IMR-90 (cell line): Measurements from ENCODE around the gene RSAD1. TPM values are rescaled to one million over a fixed set of nuclear protein-coding genes. Genes with fewer than 3 reads are reported as not detected.

Experiments
- ATAC-seq: fragments of 200-7000 bp; cut with Tn5 transposase; 2 replicates; pipeline ENCODE4 v1.9.1; 2020; ENCODE audit warnings: low read depth, mild to moderate bottlenecking, moderate library complexity
- BruUV-seq: library from RNA; stranded (reverse); fragments of 400-500 nt; replicated peaks from 2 replicates; lab custom pipeline; 2021; lab: Mats Ljungman, UMichigan
- CTCF ChIA-PET: fragments of 300-600 bp; formaldehyde crosslinking; extraction: SDS; loops from one replicate; lab custom pipeline; 2021; ENCODE audit warnings: antibody characterized with exemption; lab: Yijun Ruan, JAX
- POLR2A ChIA-PET: fragments of 300-600 bp; sonication (Branson Sonifier 250); formaldehyde crosslinking; loops from one replicate; lab custom pipeline; 2022; ENCODE audit warnings: antibody characterized with exemption; ENCODE audit not compliant: unreplicated experiment; lab: Charles Lee
- DNase-seq: peaks from one replicate; pipeline ENCODE4 v3.0.0; 2013
- H2AFZ ChIP-seq: replicated peaks from 2 replicates; pipeline ENCODE3; 2013; ENCODE audit warnings: low read length, mild to moderate bottlenecking; ENCODE audit not compliant: poor library complexity
- H2AK5ac ChIP-seq: 2 replicates; pipeline ENCODE4 v1.6.1; 2013; ENCODE audit warnings: low read depth, low read length, inconsistent platforms
- H2AK9ac ChIP-seq: replicated peaks from 2 replicates; pipeline ENCODE3; 2013; ENCODE audit warnings: mild to moderate bottlenecking, low read depth, low read length, moderate library complexity; ENCODE audit not compliant: poor library complexity
- H2BK120ac ChIP-seq: 2 replicates; pipeline ENCODE4 v1.6.1; 2013; ENCODE audit warnings: low read depth, low read length, inconsistent platforms
- H2BK15ac ChIP-seq: 3 replicates; pipeline ENCODE4 v1.6.1; 2013; ENCODE audit warnings: low read depth, low read length, inconsistent platforms
- H2BK20ac ChIP-seq: 2 replicates; pipeline ENCODE4 v1.6.1; 2013; ENCODE audit warnings: low read depth, mild to moderate bottlenecking, inconsistent platforms, low read length, moderate library complexity
- H2BK5ac ChIP-seq: 2 replicates; pipeline ENCODE4 v1.6.1; 2013; ENCODE audit warnings: mild to moderate bottlenecking, low read depth, low read length, inconsistent platforms; ENCODE audit not compliant: poor library complexity, severe bottlenecking
- H3K14ac ChIP-seq: replicated peaks from 2 replicates; pipeline ENCODE4 v1.6.1; 2013; ENCODE audit warnings: low read depth, low read length, inconsistent platforms
- H3K18ac ChIP-seq: 2 replicates; pipeline ENCODE4 v1.6.1; 2013; ENCODE audit warnings: low read depth, low read length, control low read depth
- H3K23ac ChIP-seq: 2 replicates; pipeline ENCODE4 v1.6.1; 2013; ENCODE audit warnings: low read depth, low read length, inconsistent platforms
- H3K27ac ChIP-seq: 2 replicates; pipeline ENCODE4 v1.5.1; 2013; ENCODE audit warnings: mild to moderate bottlenecking, control low read depth, low read length; ENCODE audit not compliant: insufficient read depth
- H3K27me3 ChIP-seq: 2 replicates; pipeline ENCODE4 v1.6.1; 2013; ENCODE audit warnings: low read length; ENCODE audit not compliant: control insufficient read depth, insufficient read depth
- H3K36me3 ChIP-seq: 2 replicates; pipeline ENCODE4 v1.6.1; 2013; ENCODE audit warnings: low read length, mixed read lengths; ENCODE audit not compliant: control insufficient read depth, insufficient read depth
- H3K4ac ChIP-seq: 2 replicates; pipeline ENCODE4 v1.6.1; 2013; ENCODE audit warnings: low read depth, low read length, inconsistent platforms
- H3K4me1 ChIP-seq: 2 replicates; pipeline ENCODE4 v1.6.1; 2013; ENCODE audit warnings: low read length, mixed read lengths; ENCODE audit not compliant: control insufficient read depth, insufficient read depth
- H3K4me2 ChIP-seq: 2 replicates; pipeline ENCODE4 v1.6.1; 2013; ENCODE audit warnings: low read depth, mild to moderate bottlenecking, control low read depth, low read length, moderate library complexity
- H3K4me3 ChIP-seq: 2 replicates; pipeline ENCODE4 v1.5.1; 2013; ENCODE audit warnings: low read depth, mild to moderate bottlenecking, control low read depth, low read length, moderate library complexity; ENCODE audit not compliant: insufficient read depth
- H3K56ac ChIP-seq: 2 replicates; pipeline ENCODE4 v1.6.1; 2013; ENCODE audit warnings: low read length, inconsistent platforms; ENCODE audit not compliant: insufficient read depth; ENCODE audit errors: extremely low read depth
- H3K79me1 ChIP-seq, 2 experiments: 2 replicates each; pipeline ENCODE4 v1.6.1; 2013; ENCODE audit warnings: low read length in 2 of 2, inconsistent platforms in 1 of 2, low read depth in 1 of 2
- H3K9ac ChIP-seq: 2 replicates; pipeline ENCODE4 v1.6.1; 2013; ENCODE audit warnings: low read depth, low read length, control low read depth
- H3K9me1 ChIP-seq: 2 replicates; pipeline ENCODE4 v1.6.1; 2013; ENCODE audit warnings: low read length, inconsistent platforms; ENCODE audit not compliant: insufficient read depth
- H3K9me3 ChIP-seq: 2 replicates; pipeline ENCODE4 v1.6.1; 2013; ENCODE audit warnings: low read length; ENCODE audit not compliant: control insufficient read depth, insufficient read depth
- H4K20me1 ChIP-seq: 2 replicates; pipeline ENCODE4 v1.6.1; 2013; ENCODE audit warnings: low read length, inconsistent platforms; ENCODE audit not compliant: insufficient read depth
- H4K5ac ChIP-seq: 2 replicates; pipeline ENCODE4 v1.6.1; 2013; ENCODE audit warnings: mild to moderate bottlenecking, low read depth, low read length, control low read depth
- H4K8ac ChIP-seq, 2 experiments: 2 replicates each; pipeline ENCODE4 v1.6.1; 2013; ENCODE audit warnings: low read depth in 2 of 2, low read length in 2 of 2, control low read depth in 1 of 2, inconsistent platforms in 1 of 2
- H4K91ac ChIP-seq: 2 replicates; pipeline ENCODE4 v1.6.1; 2013; ENCODE audit warnings: low read depth, low read length, inconsistent platforms; ENCODE audit not compliant: insufficient read depth
- BHLHE40 ChIP-seq: fragments of 150-350 bp; IDR thresholded peaks from 2 replicates; pipeline ENCODE4 v1.6.1; 2016; ENCODE audit warnings: mild to moderate bottlenecking, low read depth, low read length
- CEBPB ChIP-seq: IDR thresholded peaks from 2 replicates; pipeline ENCODE4 v1.6.1; 2012; ENCODE audit warnings: low read depth, low read length, improper control_type of control experiment
- CHD1 ChIP-seq: IDR thresholded peaks from 2 replicates; pipeline ENCODE4 v1.6.1; 2012; ENCODE audit warnings: low read depth, low read length, improper control_type of control experiment
- CTCF ChIP-seq: conservative IDR thresholded peaks from 2 replicates; pipeline ENCODE4 v1.5.1; 2012; ENCODE audit warnings: mild to moderate bottlenecking, low read depth, low read length, improper control_type of control experiment
- ELK1 ChIP-seq: fragments of 150-350 bp; IDR thresholded peaks from 2 replicates; pipeline ENCODE4 v1.6.1; 2016; ENCODE audit warnings: low read depth, mild to moderate bottlenecking, low read length, moderate library complexity, borderline replicate concordance
- FOS ChIP-seq: fragments of 150-350 bp; IDR thresholded peaks from 2 replicates; pipeline ENCODE4 v1.6.1; 2016; ENCODE audit warnings: low read depth, low read length
- MAFK ChIP-seq: IDR thresholded peaks from 2 replicates; pipeline ENCODE4 v1.6.1; 2012; ENCODE audit warnings: low read depth, low read length, improper control_type of control experiment
- MAZ ChIP-seq: IDR thresholded peaks from 2 replicates; pipeline ENCODE4 v1.6.1; 2012; ENCODE audit warnings: low read depth, mild to moderate bottlenecking, low read length, improper control_type of control experiment, moderate library complexity, borderline replicate concordance
- MXI1 ChIP-seq: IDR thresholded peaks from 2 replicates; pipeline ENCODE4 v1.6.1; 2012; ENCODE audit warnings: low read depth, mild to moderate bottlenecking, low read length, moderate library complexity, borderline replicate concordance
- NFE2L2 ChIP-seq: fragments of 150-350 bp; IDR thresholded peaks from 2 replicates; pipeline ENCODE4 v1.6.1; 2016; ENCODE audit warnings: low read depth, mild to moderate bottlenecking, low read length
- POLR2A ChIP-seq: IDR thresholded peaks from 2 replicates; pipeline ENCODE4 v1.6.1; 2012; ENCODE audit warnings: mild to moderate bottlenecking, low read depth, low read length
- RAD21 ChIP-seq: IDR thresholded peaks from 2 replicates; pipeline ENCODE4 v1.6.1; 2012; ENCODE audit warnings: low read length, improper control_type of control experiment
- RCOR1 ChIP-seq: IDR thresholded peaks from 2 replicates; pipeline ENCODE4 v1.6.1; 2012; ENCODE audit warnings: mild to moderate bottlenecking, low read length, improper control_type of control experiment; ENCODE audit not compliant: insufficient replicate concordance
- RFX5 ChIP-seq: IDR thresholded peaks from 2 replicates; pipeline ENCODE4 v1.8.0; 2012; ENCODE audit warnings: low read depth, mild to moderate bottlenecking, low read length, moderate library complexity
- SMC3 ChIP-seq: fragments of 150-350 bp; IDR thresholded peaks from 2 replicates; pipeline ENCODE4 v1.6.1; 2016; ENCODE audit warnings: low read depth, mild to moderate bottlenecking, antibody characterized with exemption, low read length, moderate library complexity
- USF2 ChIP-seq: fragments of 150-350 bp; IDR thresholded peaks from 2 replicates; pipeline ENCODE4 v1.6.1; 2017; ENCODE audit warnings: mild to moderate bottlenecking, antibody characterized with exemption, low read length, low read depth
- WGBS, 2 experiments: methylation state at CpG; one replicate each; pipeline versions ENCODE4 v1.1.5 to v1.1.7; 2013; ENCODE audit warnings: missing lambda C conversion rate in 2 of 2; ENCODE audit not compliant: insufficient read length in 1 of 2; ENCODE audit errors: extremely low coverage in 2 of 2; 5-methylcytosine and 5-hydroxymethylcytosine counted together
- dilution Hi-C: fragments of 300-500 bp; cut with HindIII; formaldehyde crosslinking; loops from one replicate; pipeline ENCODE4 v1.14.3; 2018; ENCODE audit warnings: low sequenced_read_pairs; ENCODE audit not compliant: unreplicated experiment
- in situ Hi-C: fragments of 300-500 bp; cut with MboI; formaldehyde crosslinking; loops from 3 replicates; pipeline ENCODE4 v1.14.3; 2019; ENCODE audit warnings: low sequenced_read_pairs, inconsistent platforms, mixed read lengths
- intact Hi-C: fragments of 100-400 bp; cut with micrococcal nuclease; formaldehyde crosslinking; loops from 2 replicates; pipeline ENCODE4 v1.10.0; 2022
- polyA plus RNA-seq, 3 experiments: library from polyadenylated mRNA; depleted of rRNA; stranded (reverse); fragments of >200 nt; gene quantifications; 2 replicates each; pipeline ENCODE4 v1.2.3, GENCODE V29; 2012; ENCODE audit warnings: low replicate concordance in 1 of 3
- total RNA-seq: library from RNA; depleted of rRNA; stranded (reverse); fragments of >200 nt; gene quantifications from 2 replicates; pipeline ENCODE4 v1.2.3, GENCODE V29; 2012

The RSAD1 gene
- total and polyA plus RNA-seq, 2 of the 4 experiments (the other 2 are of a cell fraction): 10.8 to 19.2 TPM

- Histone ChIP-seq H3K4me3 (no peak overlapping the region), H2BK20ac (no peak overlapping the region), H3K36me3 (peaks cover 14% of the 10 kb centered on the region; the same call in 1 of the 2 replicates), H4K91ac (no peak overlapping the region), H3K9me1 (no peaks in the 10 kb centered on the region), H2AFZ (no peak overlapping the region), H3K27ac (no peak overlapping the region), H3K27me3 (peaks cover 27% of the 10 kb centered on the region), H3K79me1 (no peaks in the 10 kb centered on the region), H4K5ac (no peak overlapping the region), H3K56ac (no peak overlapping the region), H3K23ac (no peak overlapping the region), H3K4me2 (no peak overlapping the region), H3K4ac (no peak overlapping the region), H3K9me3 (no peaks in the 10 kb centered on the region), H2BK120ac (no peak overlapping the region), H2BK5ac (no peak overlapping the region), H2AK5ac (no peak overlapping the region), H3K4me1 (peaks cover 2% of the 10 kb centered on the region), H3K18ac (no peak overlapping the region), H3K9ac (no peak overlapping the region), H4K20me1 (no peaks in the 10 kb centered on the region; the same call in 1 of the 2 replicates), H2AK9ac (peak overlapping the region; percentile 5), H4K8ac (no peak overlapping the region), H3K14ac (no peak overlapping the region), H2BK15ac (no peak overlapping the region)
- intact Hi-C loops: no loop called here
- CTCF ChIA-PET: no interaction called here
- dilution Hi-C loops: no loop called here
- BruUV-seq: no TSS peak
- DNase-seq (no peak), ATAC-seq (no peak)
- TF ChIP-seq POLR2A (no peak), NFE2L2 (no peak), RAD21 (no peak), CEBPB (no peak), RCOR1 (no peak), CTCF (no peak), FOS (no peak), ELK1 (no peak), MAFK (no peak), MAZ (no peak), SMC3 (no peak), RFX5 (no peak), MXI1 (no peak), BHLHE40 (no peak), USF2 (no peak), CHD1 (no peak)
- WGBS, 2 experiments: 60% methylated on average over 2 of the region's 6 CpGs; no CpG with 5 or more reads in 1 of the 2 experiments
- in situ Hi-C loops: no loop called here
- POLR2A ChIA-PET: no interaction called here
Observed at GRCh38 chr17:50470426-50470825, 8.2 kb upstream of the RSAD1 start.
